Astrocyte of the spinal cord (primary cell): Measurements from ENCODE around the gene PFN1.

Experiments
- DNase-seq: peaks from one replicate; pipeline ENCODE4 v3.0.0; 2011; ENCODE audit warnings: low read depth, low spot score
- H3K4me3 ChIP-seq: 2 replicates; pipeline ENCODE4 v1.5.1; 2011; ENCODE audit warnings: low read depth, mild to moderate bottlenecking, low read length, moderate library complexity
- in situ Hi-C: cut with HindIII; loops from 2 replicates; pipeline ENCODE4 v1.10.0; 2017; ENCODE audit warnings: low sequenced_read_pairs
- TF ChIP-seq, protein P1 (sequence below): IDR thresholded peaks from 2 replicates; pipeline ENCODE4 v1.5.1; 2012; ENCODE audit warnings: low read depth, mild to moderate bottlenecking, low read length, inconsistent platforms

Gene PFN1

DNA sequence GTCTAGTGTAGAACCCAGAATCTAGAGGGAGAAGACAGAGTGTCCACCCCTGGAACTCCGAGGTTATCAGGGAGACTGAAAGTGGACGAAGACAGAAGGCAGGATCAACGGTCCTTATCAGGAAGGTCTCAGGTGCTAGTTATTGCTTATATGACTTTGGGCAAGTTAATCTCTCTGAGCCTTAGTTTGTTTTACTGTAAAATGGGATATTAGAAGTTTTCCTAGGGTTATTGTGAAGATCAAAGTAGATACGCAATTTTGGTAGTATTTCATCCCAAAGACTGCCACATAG is 7.1 kb downstream of the PFN1 start:
- TF ChIP-seq, protein P1, sequence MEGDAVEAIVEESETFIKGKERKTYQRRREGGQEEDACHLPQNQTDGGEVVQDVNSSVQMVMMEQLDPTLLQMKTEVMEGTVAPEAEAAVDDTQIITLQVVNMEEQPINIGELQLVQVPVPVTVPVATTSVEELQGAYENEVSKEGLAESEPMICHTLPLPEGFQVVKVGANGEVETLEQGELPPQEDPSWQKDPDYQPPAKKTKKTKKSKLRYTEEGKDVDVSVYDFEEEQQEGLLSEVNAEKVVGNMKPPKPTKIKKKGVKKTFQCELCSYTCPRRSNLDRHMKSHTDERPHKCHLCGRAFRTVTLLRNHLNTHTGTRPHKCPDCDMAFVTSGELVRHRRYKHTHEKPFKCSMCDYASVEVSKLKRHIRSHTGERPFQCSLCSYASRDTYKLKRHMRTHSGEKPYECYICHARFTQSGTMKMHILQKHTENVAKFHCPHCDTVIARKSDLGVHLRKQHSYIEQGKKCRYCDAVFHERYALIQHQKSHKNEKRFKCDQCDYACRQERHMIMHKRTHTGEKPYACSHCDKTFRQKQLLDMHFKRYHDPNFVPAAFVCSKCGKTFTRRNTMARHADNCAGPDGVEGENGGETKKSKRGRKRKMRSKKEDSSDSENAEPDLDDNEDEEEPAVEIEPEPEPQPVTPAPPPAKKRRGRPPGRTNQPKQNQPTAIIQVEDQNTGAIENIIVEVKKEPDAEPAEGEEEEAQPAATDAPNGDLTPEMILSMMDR, result no peak
- no peak for DNase-seq

DNA sequence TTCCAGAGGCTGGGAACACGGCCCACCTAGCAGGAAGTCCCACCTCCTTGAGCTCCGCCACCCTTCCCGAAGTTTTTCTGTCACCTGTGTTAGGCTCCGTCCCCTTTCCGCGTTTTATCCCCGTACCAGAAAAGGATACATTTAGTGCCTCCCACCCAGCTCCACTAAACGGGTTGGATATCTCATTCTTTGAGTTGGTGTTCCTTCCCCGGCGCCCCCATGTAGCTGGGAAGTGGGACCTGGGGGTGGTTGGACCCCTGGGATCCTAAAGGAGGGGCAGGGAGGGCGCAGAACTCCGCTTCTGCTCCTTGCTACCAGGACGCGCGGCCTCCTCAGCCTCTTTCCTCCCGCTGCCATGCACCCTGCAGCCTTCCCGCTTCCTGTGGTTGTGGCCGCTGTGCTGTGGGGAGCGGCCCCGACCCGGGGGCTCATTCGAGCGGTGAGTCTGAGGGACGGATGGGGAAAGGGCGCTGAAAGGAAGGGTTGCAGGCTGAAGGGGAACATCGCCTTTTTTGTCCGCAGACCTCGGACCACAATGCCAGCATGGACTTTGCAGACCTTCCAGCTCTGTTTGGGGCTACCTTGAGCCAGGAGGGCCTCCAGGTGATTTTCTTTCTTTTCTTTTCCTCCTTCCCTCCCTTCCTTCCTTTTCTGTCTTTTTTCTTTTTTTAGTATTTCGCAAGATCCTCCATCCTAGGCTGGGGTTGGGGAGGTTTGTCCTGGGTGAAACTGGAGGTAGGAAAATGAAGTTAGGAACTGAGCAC is 7.6 kb downstream of the PFN1 start:
- in situ Hi-C loops, result no loop called here
- TF ChIP-seq, protein P1, result no peak
- DNase-seq, result no peak
- peak overlapping the region; percentile 97 for H3K4me3 ChIP-seq

More for the DNA sequence above, 7.1 kb downstream of the PFN1 start:
- peak overlapping the region; percentile 97 for H3K4me3 ChIP-seq
- in situ Hi-C loops, result no loop called here

DNA sequence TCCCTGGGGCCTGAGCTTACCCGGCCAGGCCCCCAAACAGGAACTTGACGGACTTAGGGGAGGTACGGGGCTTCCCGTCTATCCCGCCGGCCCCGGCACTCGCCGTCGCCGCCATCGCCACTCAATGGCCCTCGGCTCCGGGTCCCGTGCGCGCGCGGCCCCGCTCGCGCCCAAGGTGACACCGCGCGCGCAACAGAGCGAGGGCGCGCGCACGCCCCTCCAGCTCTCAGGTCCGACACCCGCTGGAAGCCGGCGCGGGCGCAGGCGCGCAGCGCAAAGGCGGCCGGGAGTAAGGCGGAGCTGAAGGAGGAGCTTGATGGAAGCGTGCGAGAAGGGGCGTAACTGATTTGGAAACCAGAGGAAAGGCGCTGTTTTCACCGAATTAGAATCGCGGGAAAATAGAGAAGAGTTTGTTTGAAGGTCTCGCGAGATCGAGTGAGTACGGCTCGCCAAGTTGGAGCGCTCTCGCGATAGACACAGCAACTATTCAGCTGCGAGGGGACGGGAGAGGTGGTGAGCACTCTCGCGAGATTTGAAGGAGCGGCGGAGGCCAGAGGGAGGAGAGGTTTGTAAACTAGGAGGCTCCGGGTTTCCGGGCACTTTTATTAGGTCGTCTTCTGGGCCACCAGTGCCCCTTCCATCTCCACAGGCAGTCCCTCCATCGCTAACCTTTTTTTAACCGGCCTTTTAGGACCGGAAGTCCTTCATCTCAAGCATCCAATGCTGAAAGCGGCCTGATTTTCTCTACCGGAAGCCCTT is 8.4 kb downstream of the PFN1 start, which contains the start of the genes RNF167 and SLC25A11:
TSS of gene RNF167 (plus strand) at position 473 of the 759 bp plus-strand sequence. CDS start 642 bp downstream, outside the sequence.
TSS of gene SLC25A11 (minus strand) at position 251 of the 759 bp plus-strand sequence. CDS start at position 115, 136 bp downstream.
- peak within 1 kb of the TSS; percentile 97 for H3K4me3 ChIP-seq
- DNase-seq, result peak; percentile 100
- TF ChIP-seq, protein P1, result no peak
- in situ Hi-C loops, result no loop called here

DNA sequence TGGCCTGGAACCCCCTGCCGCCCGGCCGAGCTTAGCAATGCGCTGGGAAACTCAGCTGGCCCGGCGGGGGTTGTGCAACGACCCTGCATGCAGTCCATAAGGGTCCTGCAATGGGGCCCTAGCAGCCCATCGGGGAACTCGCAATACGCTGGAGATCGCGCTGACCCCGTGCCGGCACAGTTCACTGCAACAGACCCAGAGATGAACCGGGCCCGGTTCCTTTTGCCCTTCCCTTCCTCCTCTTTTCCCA is 8.9 kb downstream of the PFN1 start:
- TF ChIP-seq, protein P1, result no peak
- H3K4me3 ChIP-seq, result peak overlapping the region; percentile 97
- in situ Hi-C loops, result no loop called here
- DNase-seq, result no peak

DNA sequence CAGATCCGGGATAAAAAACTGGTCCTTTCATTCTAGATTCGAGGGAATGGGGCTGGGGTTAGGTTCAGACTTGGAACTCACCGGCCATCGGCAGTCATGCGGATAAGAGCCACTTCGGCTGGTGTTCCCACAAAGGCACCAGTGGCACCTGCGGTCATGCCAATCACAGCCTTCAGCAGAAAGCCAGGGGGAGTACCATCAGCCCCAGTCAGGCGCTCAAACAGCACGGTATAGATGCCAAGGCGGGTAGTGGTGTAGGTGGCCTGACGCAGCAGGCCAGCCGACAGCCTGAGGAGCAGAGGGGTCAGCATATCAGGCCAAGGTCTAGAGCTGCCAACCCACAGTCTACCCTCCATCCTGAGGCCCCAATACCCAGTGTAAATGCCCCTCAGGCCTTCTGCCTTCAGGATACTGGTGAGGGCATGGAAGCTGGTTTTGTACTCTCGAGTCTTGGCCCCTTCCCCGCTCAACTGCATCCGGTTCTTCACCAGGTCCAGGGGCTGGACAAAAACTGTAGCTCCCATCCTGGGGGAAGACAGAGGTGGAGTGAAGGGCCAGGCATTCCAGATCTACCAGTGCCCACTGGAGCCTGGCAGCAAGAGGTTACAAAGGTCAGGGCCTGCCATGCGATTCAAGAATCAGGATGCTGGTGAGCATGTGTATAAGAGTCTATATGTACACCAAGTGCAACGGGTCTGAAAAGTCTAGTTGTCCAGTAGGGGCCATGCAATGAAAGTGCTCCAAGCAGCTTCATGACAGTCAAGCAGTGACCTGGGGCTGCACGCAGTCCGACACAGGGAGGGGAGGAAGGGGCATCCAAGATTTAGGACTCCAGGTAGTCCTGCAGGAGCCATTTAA is 9.4 kb downstream of the PFN1 start:
- DNase-seq, result no peak

DNA sequence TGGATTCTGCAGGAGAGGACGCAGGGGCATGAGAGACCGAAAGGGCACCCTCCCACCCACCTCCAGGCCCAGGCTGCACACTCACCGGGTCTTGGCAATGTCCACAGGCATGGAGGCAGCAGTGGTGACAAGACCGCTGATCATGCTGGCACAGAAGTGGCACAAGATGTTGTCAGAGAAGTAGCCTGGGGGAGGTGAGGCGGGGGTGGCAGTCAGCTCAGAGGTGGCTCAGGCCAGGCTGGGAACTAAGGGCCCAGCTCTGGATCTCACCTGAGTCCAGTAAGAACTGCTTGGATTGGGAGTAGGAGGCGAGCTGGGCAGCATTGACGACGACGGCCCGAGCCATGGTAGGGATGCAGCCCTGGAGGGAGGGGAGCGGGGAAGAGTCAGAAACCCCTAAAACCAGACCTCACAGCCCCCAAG is 10.2 kb downstream of the PFN1 start:
- H3K4me3 ChIP-seq, result no peak overlapping the region
- in situ Hi-C loops, result no loop called here
- DNase-seq, result no peak
- TF ChIP-seq, protein P1, result no peak

More for the DNA sequence above, 9.4 kb downstream of the PFN1 start:
- in situ Hi-C loops, result no loop called here
- H3K4me3 ChIP-seq, result peak overlapping the region; percentile 97
- TF ChIP-seq, protein P1, result no peak
